ENCODE measurements around the gene LLGL1.

DNA sequence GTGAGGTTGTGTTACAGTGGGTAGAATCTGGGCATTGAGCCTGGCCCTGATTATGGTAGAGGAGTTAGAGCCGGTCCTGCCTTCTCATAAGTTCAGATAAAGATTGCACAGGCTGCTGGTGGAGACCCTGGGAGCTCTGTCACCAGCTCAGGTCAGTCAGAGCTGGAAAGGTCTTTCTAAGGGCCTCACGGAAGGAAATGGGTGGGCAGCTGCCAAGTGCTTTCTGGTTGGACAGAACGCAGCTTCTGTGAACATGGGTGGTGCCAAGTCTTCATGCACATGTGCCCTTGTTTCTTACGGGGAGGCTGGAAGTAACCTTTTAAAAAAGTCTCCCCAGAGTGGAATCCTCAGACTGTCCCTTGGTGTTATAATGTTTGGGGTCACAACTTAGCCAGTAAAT is 26.9 kb upstream of the LLGL1 start:
- TF ChIP-seq, protein P1, sequence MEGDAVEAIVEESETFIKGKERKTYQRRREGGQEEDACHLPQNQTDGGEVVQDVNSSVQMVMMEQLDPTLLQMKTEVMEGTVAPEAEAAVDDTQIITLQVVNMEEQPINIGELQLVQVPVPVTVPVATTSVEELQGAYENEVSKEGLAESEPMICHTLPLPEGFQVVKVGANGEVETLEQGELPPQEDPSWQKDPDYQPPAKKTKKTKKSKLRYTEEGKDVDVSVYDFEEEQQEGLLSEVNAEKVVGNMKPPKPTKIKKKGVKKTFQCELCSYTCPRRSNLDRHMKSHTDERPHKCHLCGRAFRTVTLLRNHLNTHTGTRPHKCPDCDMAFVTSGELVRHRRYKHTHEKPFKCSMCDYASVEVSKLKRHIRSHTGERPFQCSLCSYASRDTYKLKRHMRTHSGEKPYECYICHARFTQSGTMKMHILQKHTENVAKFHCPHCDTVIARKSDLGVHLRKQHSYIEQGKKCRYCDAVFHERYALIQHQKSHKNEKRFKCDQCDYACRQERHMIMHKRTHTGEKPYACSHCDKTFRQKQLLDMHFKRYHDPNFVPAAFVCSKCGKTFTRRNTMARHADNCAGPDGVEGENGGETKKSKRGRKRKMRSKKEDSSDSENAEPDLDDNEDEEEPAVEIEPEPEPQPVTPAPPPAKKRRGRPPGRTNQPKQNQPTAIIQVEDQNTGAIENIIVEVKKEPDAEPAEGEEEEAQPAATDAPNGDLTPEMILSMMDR (IDR thresholded peaks at IDR 0.05): no peak
- TF ChIP-seq POLR2A (IDR thresholded peaks at IDR 0.05): no peak
